ENCODE data around the gene CENPX. TPM values are rescaled to one million over a fixed set of nuclear protein-coding genes. Genes with fewer than 3 reads are reported as not detected.

CENPX gene
- polyA plus RNA-seq, 1 donor (not counting 4 experiments of a cell fraction or from before 2014, with no cell fraction given): 48.2 TPM

GRCh38 chr17:81986606-81987005 lies 36.1 kb downstream of the CENPX start:
- H3K9me1 ChIP-seq (ENCODE audit: control insufficient read depth, extremely low read depth, insufficient read depth, low read length): no peaks in the 10 kb centered on the region
- H3K27ac ChIP-seq (ENCODE audit: control insufficient read depth, insufficient read depth, low read length): no peak overlapping the region
- H2AFZ ChIP-seq (ENCODE audit: control insufficient read depth, low read length): no peak overlapping the region
- dilution Hi-C loops (cut with MboI; ENCODE audit: extremely low pct_ligation_motif_present, low sequenced_read_pairs): no loop called here
- no peak overlapping the region for H3K9ac ChIP-seq (ENCODE audit: control insufficient read depth, extremely low read depth, insufficient read depth, low read length)
- no peaks in the 10 kb centered on the region for H3K79me2 ChIP-seq (ENCODE audit: control insufficient read depth, insufficient read depth, low read length)
- no peaks in the 10 kb centered on the region for H4K20me1 ChIP-seq (ENCODE audit: control insufficient read depth, extremely low read depth, insufficient read depth, low read length)
- H3K9me3 ChIP-seq (ENCODE audit: control insufficient read depth, low read depth, low read length): no peaks in the 10 kb centered on the region
- no peak overlapping the region for H3K4me3 ChIP-seq (ENCODE audit: control insufficient read depth in 2 of 3, extremely low read depth in 1 of 3, insufficient read depth in 2 of 3, low read depth in 1 of 3, low read length in 3 of 3)
- H3K36me3 ChIP-seq (ENCODE audit: control insufficient read depth in 2 of 2, extremely low read depth in 1 of 2, insufficient read depth in 2 of 2, low read length in 2 of 2): peaks cover 6 to 12% of the 10 kb centered on the region in 2 experiments
- no peak for FAIRE-seq
- H3K4me2 ChIP-seq (ENCODE audit: control insufficient read depth, extremely low read depth, insufficient read depth, low read depth, low read length): no peak overlapping the region
- no peak for TF ChIP-seq EZH2 (IDR thresholded peaks at IDR 0.05; ENCODE audit: low read length)
- TF ChIP-seq, protein P1, sequence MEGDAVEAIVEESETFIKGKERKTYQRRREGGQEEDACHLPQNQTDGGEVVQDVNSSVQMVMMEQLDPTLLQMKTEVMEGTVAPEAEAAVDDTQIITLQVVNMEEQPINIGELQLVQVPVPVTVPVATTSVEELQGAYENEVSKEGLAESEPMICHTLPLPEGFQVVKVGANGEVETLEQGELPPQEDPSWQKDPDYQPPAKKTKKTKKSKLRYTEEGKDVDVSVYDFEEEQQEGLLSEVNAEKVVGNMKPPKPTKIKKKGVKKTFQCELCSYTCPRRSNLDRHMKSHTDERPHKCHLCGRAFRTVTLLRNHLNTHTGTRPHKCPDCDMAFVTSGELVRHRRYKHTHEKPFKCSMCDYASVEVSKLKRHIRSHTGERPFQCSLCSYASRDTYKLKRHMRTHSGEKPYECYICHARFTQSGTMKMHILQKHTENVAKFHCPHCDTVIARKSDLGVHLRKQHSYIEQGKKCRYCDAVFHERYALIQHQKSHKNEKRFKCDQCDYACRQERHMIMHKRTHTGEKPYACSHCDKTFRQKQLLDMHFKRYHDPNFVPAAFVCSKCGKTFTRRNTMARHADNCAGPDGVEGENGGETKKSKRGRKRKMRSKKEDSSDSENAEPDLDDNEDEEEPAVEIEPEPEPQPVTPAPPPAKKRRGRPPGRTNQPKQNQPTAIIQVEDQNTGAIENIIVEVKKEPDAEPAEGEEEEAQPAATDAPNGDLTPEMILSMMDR (optimal IDR thresholded peaks at IDR 0.05 in 1 of 3, IDR thresholded peaks at IDR 0.05 in 1 of 3, conservative IDR thresholded peaks at IDR 0.05 in 1 of 3; ENCODE audit: extremely low read depth in 1 of 3, insufficient read depth in 2 of 3, low read length in 3 of 3): no peak
- H3K27me3 ChIP-seq (ENCODE audit: control insufficient read depth, extremely low read depth, insufficient read depth, low read length): no peaks in the 10 kb centered on the region
- peaks cover 3% of the 10 kb centered on the region for H3K4me1 ChIP-seq (ENCODE audit: control insufficient read depth, extremely low read depth, insufficient read depth, low read length)
- DNase-seq (ENCODE audit: low read depth, low spot score): no peak

- Histone ChIP-seq H3K4me3 (ENCODE audit: control insufficient read depth in 2 of 3, extremely low read depth in 1 of 3, insufficient read depth in 2 of 3, low read depth in 1 of 3, low read length in 3 of 3) (no peak overlapping the region), H3K9me3 (ENCODE audit: control insufficient read depth, low read depth, low read length) (no peaks in the 10 kb centered on the region), H2AFZ (ENCODE audit: control insufficient read depth, low read length) (no peak overlapping the region), H3K36me3 (ENCODE audit: control insufficient read depth in 2 of 2, extremely low read depth in 1 of 2, insufficient read depth in 2 of 2, low read length in 2 of 2) (peaks cover 6 to 12% of the 10 kb centered on the region in 2 experiments), H3K27me3 (ENCODE audit: control insufficient read depth, extremely low read depth, insufficient read depth, low read length) (no peaks in the 10 kb centered on the region), H3K4me2 (ENCODE audit: control insufficient read depth, extremely low read depth, insufficient read depth, low read depth, low read length) (no peak overlapping the region), H3K9ac (ENCODE audit: control insufficient read depth, extremely low read depth, insufficient read depth, low read length) (no peak overlapping the region), H3K27ac (ENCODE audit: control insufficient read depth, insufficient read depth, low read length) (no peak overlapping the region), H3K4me1 (ENCODE audit: control insufficient read depth, extremely low read depth, insufficient read depth, low read length) (peaks cover 10% of the 10 kb centered on the region), H4K20me1 (ENCODE audit: control insufficient read depth, extremely low read depth, insufficient read depth, low read length) (no peaks in the 10 kb centered on the region), H3K79me2 (ENCODE audit: control insufficient read depth, insufficient read depth, low read length) (no peaks in the 10 kb centered on the region), H3K9me1 (ENCODE audit: control insufficient read depth, extremely low read depth, insufficient read depth, low read length) (no peaks in the 10 kb centered on the region)
- no peak for FAIRE-seq
- TF ChIP-seq, protein P1 (optimal IDR thresholded peaks at IDR 0.05 in 1 of 3, IDR thresholded peaks at IDR 0.05 in 1 of 3, conservative IDR thresholded peaks at IDR 0.05 in 1 of 3; ENCODE audit: extremely low read depth in 1 of 3, insufficient read depth in 2 of 3, low read length in 3 of 3): no peak
- no peak for TF ChIP-seq EZH2 (IDR thresholded peaks at IDR 0.05; ENCODE audit: low read length)
- DNase-seq (ENCODE audit: low read depth, low spot score): no peak
- dilution Hi-C loops (cut with MboI; ENCODE audit: extremely low pct_ligation_motif_present, low sequenced_read_pairs): no loop called here
Measured at GRCh38 chr17:81984773-81985410, 37.8 kb downstream of the CENPX start.
